Spleen (tissue), 7 donors: ENCODE data around the gene INF2.

Source experiments
- CTCF ChIP-seq, 11 experiments: fragments of 200-600 bp in 7 of 11; fragments of 450-650 bp in 4 of 11; sonication (generic) in 4 of 11; IDR thresholded peaks in 8 of 11; conservative IDR thresholded peaks in 3 of 11; 1 replicate in 7 of 11; 2 replicates in 4 of 11; pipeline versions ENCODE4 v1.4.0 to v1.8.0; 2016 to 2021; ENCODE audit warnings: antibody characterized with exemption in 11 of 11, inconsistent platforms in 4 of 11, mild to moderate bottlenecking in 1 of 11
- POLR2A ChIP-seq, 3 donors: fragments of 450-650 bp; IDR thresholded peaks; one replicate each; pipeline ENCODE4 v1.5.1; 2017; ENCODE audit warnings: antibody characterized with exemption in 3 of 3, mild to moderate bottlenecking in 1 of 3
- POLR2AphosphoS5 ChIP-seq, 3 donors: sonication (generic); formaldehyde crosslinking; IDR thresholded peaks; one replicate each; pipeline ENCODE4 v1.5.1; 2017; ENCODE audit warnings: antibody characterized with exemption in 3 of 3
- donor health status: DM: no; HTN: no; CAD: no; lungs with moderate emphysema.
- donor health status: DM: no; HTN: no; CAD: no.
- donor health status: DM: no; HTN: no; CAD: no.

GRCh38 chr14:104642540-104642868, 46.9 kb upstream of the INF2 start:
- no peak for TF ChIP-seq CTCF (IDR thresholded peaks at IDR 0.05 in 8 of 11, conservative IDR thresholded peaks at IDR 0.05 in 3 of 11)
- TF ChIP-seq POLR2A (IDR thresholded peaks at IDR 0.05) = no peak
- TF ChIP-seq POLR2AphosphoS5 (IDR thresholded peaks at IDR 0.05) = no peak
